Endodermal cell (in vitro differentiated cells): ENCODE results near the gene FRY. TPM values are rescaled to one million over a fixed set of nuclear protein-coding genes. Genes with fewer than 3 reads are reported as not detected.

Experiments
- DNase-seq: peaks from one replicate; pipeline ENCODE4 v3.0.0-alpha.2; 2017
- H3K27ac ChIP-seq: 2 replicates; pipeline ENCODE4 v1.5.1; 2013; ENCODE audit warnings: mild to moderate bottlenecking, low read depth, low read length, moderate library complexity
- H3K27me3 ChIP-seq: 2 replicates; pipeline ENCODE4 v1.6.1; 2013; ENCODE audit warnings: mild to moderate bottlenecking, low read length, moderate library complexity; ENCODE audit not compliant: insufficient read depth, control insufficient read depth, poor library complexity, severe bottlenecking
- H3K36me3 ChIP-seq: 2 replicates; pipeline ENCODE4 v1.7.0; 2013; ENCODE audit warnings: mild to moderate bottlenecking, low read length, moderate library complexity; ENCODE audit not compliant: control insufficient read depth, insufficient read depth
- H3K4me1 ChIP-seq: one replicate; pipeline ENCODE4 v1.7.0; 2013; ENCODE audit warnings: low read length; ENCODE audit not compliant: control insufficient read depth, insufficient read depth
- H3K4me3 ChIP-seq: 2 replicates; pipeline ENCODE4 v1.5.1; 2013; ENCODE audit warnings: mild to moderate bottlenecking, low read length, moderate library complexity
- H3K9ac ChIP-seq: 2 replicates; pipeline ENCODE4 v1.6.1; 2013; ENCODE audit warnings: mild to moderate bottlenecking, low read length, moderate library complexity; ENCODE audit not compliant: poor library complexity, severe bottlenecking; ENCODE audit errors: extremely low read depth
- H3K9me3 ChIP-seq: 2 replicates; pipeline ENCODE4 v1.6.1; 2013; ENCODE audit warnings: mild to moderate bottlenecking, low read length, moderate library complexity; ENCODE audit not compliant: control insufficient read depth
- H3K27ac Mint-ChIP-seq: 2 replicates; pipeline ENCODE4 v1.8.0; 2020; ENCODE audit warnings: mixed read lengths
- H3K27me3 Mint-ChIP-seq: 2 replicates; pipeline ENCODE4 v1.8.0; 2021; ENCODE audit warnings: mild to moderate bottlenecking, mixed read lengths; ENCODE audit not compliant: insufficient read depth
- H3K36me3 Mint-ChIP-seq: 2 replicates; pipeline ENCODE4 v1.8.0; 2020; ENCODE audit warnings: low read depth, mixed read lengths
- H3K4me1 Mint-ChIP-seq: 2 replicates; pipeline ENCODE4 v1.8.0; 2020; ENCODE audit warnings: mixed read lengths
- H3K4me3 Mint-ChIP-seq: 2 replicates; pipeline ENCODE4 v1.8.0; 2020; ENCODE audit warnings: mild to moderate bottlenecking, moderate library complexity, mixed read lengths
- H3K9me3 Mint-ChIP-seq: 2 replicates; pipeline ENCODE4 v1.8.0; 2020; ENCODE audit warnings: mild to moderate bottlenecking, mixed read lengths
- CTCF ChIP-seq: fragments of 200-600 bp; sonication (generic); conservative IDR thresholded peaks from 2 replicates; pipeline ENCODE4 v1.5.0; 2021; ENCODE audit warnings: antibody characterized with exemption, mild to moderate bottlenecking
- WGBS, 2 experiments: methylation state at CpG; one replicate each; pipeline versions ENCODE4 v1.1.5 to v1.1.7; 2013; ENCODE audit warnings: missing lambda C conversion rate in 2 of 2, mixed read lengths in 1 of 2; ENCODE audit not compliant: insufficient coverage in 1 of 2, insufficient read length in 1 of 2; 5-methylcytosine and 5-hydroxymethylcytosine counted together
- total RNA-seq, 2 donors: library from RNA; stranded (reverse); fragmentation: NEBNext Ultra II Directional in 1 of 2; extraction: Animal tissue kit (Norgen Biotek cat#: 25700) in 1 of 2; gene quantifications; 2 replicates in 1 of 2; 3 replicates in 1 of 2; pipeline ENCODE4 v1.2.1, GENCODE V29; 2021

FRY gene
- total RNA-seq, 2 donors from 2014 or later = 20.1 to 30.8 TPM

- H3K27ac ChIP-seq = no peak overlapping the region
- no peaks in the 10 kb centered on the region for H3K4me1 ChIP-seq
- H3K36me3 ChIP-seq = no peaks in the 10 kb centered on the region
- Mint-ChIP-seq H3K4me1 (peaks cover 25% of the 10 kb centered on the region), H3K9me3 (no peaks in the 10 kb centered on the region), H3K27me3 (peaks cover 2% of the 10 kb centered on the region), H3K27ac (no peak overlapping the region), H3K36me3 (no peaks in the 10 kb centered on the region), H3K4me3 (no peak overlapping the region)
- peaks cover 5% of the 10 kb centered on the region for H3K27me3 ChIP-seq
- no peak overlapping the region for H3K4me3 ChIP-seq
- WGBS, 2 experiments = 94 to 100% methylated on average over 3 of the region's 3 CpGs
- no peak for TF ChIP-seq CTCF
- H3K9ac ChIP-seq = no peak overlapping the region
- DNase-seq = no peak
- no peaks in the 10 kb centered on the region for H3K9me3 ChIP-seq
These were observed 2.2 kb downstream of the FRY start for GRCh38 chr13:32033744-32034143.

- TF ChIP-seq CTCF = no peak
- Histone ChIP-seq H3K27me3 (peaks cover 5% of the 10 kb centered on the region), H3K9me3 (no peaks in the 10 kb centered on the region), H3K9ac (no peak overlapping the region), H3K27ac (no peak overlapping the region), H3K36me3 (no peaks in the 10 kb centered on the region), H3K4me1 (no peaks in the 10 kb centered on the region), H3K4me3 (no peak overlapping the region)
- DNase-seq = no peak
- H3K9me3 Mint-ChIP-seq = no peaks in the 10 kb centered on the region
- no peak overlapping the region for H3K4me3 Mint-ChIP-seq
- H3K27me3 Mint-ChIP-seq = peaks cover 2% of the 10 kb centered on the region
- WGBS, 2 experiments = 88 to 92% methylated on average over 2 of the region's 2 CpGs
- peaks cover 19% of the 10 kb centered on the region for H3K4me1 Mint-ChIP-seq
- no peak overlapping the region for H3K27ac Mint-ChIP-seq
- H3K36me3 Mint-ChIP-seq = no peaks in the 10 kb centered on the region
These were observed 4.1 kb downstream of the FRY start for GRCh38 chr13:32035716-32036115.

GRCh38 chr13:32036126-32036695, 4.6 kb downstream of the FRY start:
- Histone ChIP-seq H3K4me3 (no peak overlapping the region), H3K9me3 (no peaks in the 10 kb centered on the region), H3K27ac (no peak overlapping the region), H3K27me3 (peaks cover 5% of the 10 kb centered on the region), H3K4me1 (no peaks in the 10 kb centered on the region), H3K9ac (no peak overlapping the region), H3K36me3 (no peaks in the 10 kb centered on the region)
- Mint-ChIP-seq H3K27ac (no peak overlapping the region), H3K4me1 (peaks cover 17% of the 10 kb centered on the region), H3K4me3 (no peak overlapping the region), H3K9me3 (no peaks in the 10 kb centered on the region), H3K27me3 (peaks cover 2% of the 10 kb centered on the region), H3K36me3 (no peaks in the 10 kb centered on the region)
- no peak for DNase-seq
- 79% methylated on average over 4 of the region's 4 CpGs; no CpG with 5 or more reads in 1 of the 2 experiments for WGBS, 2 experiments
- no peak for TF ChIP-seq CTCF
